Transverse colon (tissue), 4 donors: ENCODE data around the gene ACAP3. TPM values are rescaled to one million over a fixed set of nuclear protein-coding genes. Genes with fewer than 3 reads are reported as not detected.

Experiments used
- DNase-seq: peaks from one replicate; pipeline ENCODE4 v3.0.0-alpha.2; 2019
- H3K27ac ChIP-seq, 4 donors: fragments of 200-600 bp; sonication (generic); 2 replicates each; pipeline ENCODE4 v1.5.1; 2016 to 2018; ENCODE audit warnings: inconsistent platforms in 4 of 4
- H3K27me3 ChIP-seq: fragments of 200-600 bp; sonication (generic); 2 replicates; pipeline ENCODE4 v1.5.1; 2017; ENCODE audit warnings: inconsistent platforms
- H3K36me3 ChIP-seq, 4 donors: fragments of 200-600 bp; sonication (generic); 2 replicates each; pipeline ENCODE4 v1.5.1; 2017 to 2019; ENCODE audit warnings: inconsistent platforms in 4 of 4
- H3K4me1 ChIP-seq, 4 donors: fragments of 200-600 bp; sonication (generic); 2 replicates each; pipeline ENCODE4 v1.5.1; 2017 to 2020; ENCODE audit warnings: inconsistent platforms in 4 of 4
- H3K4me3 ChIP-seq, 4 donors: fragments of 200-600 bp; sonication (generic); 1 replicate in 1 of 4; 2 replicates in 3 of 4; pipeline versions ENCODE4 v1.5.1 to v1.6.1; 2017 to 2019; ENCODE audit warnings: inconsistent platforms in 4 of 4
- H3K9me3 ChIP-seq, 2 donors: fragments of 200-600 bp; sonication (generic); 2 replicates each; pipeline ENCODE4 v1.5.1; 2017 to 2019; ENCODE audit warnings: inconsistent platforms in 2 of 2
- CTCF ChIP-seq, 5 experiments: fragments of 200-600 bp in 3 of 5; fragments of 450-650 bp in 2 of 5; sonication (generic) in 3 of 5; IDR thresholded peaks; 1 replicate in 2 of 5; 2 replicates in 3 of 5; pipeline ENCODE4 v1.5.1; 2016 to 2017; ENCODE audit warnings: antibody characterized with exemption in 5 of 5, inconsistent platforms in 3 of 5, mild to moderate bottlenecking in 2 of 5, moderate library complexity in 1 of 5
- EP300 ChIP-seq: sonication (generic); formaldehyde crosslinking; IDR thresholded peaks from one replicate; pipeline ENCODE4 v1.6.1; 2017; ENCODE audit warnings: antibody characterized with exemption, low read depth
- POLR2A ChIP-seq: fragments of 450-650 bp; IDR thresholded peaks from one replicate; pipeline ENCODE4 v1.6.1; 2016; ENCODE audit warnings: antibody characterized with exemption, mild to moderate bottlenecking, moderate library complexity
- POLR2AphosphoS5 ChIP-seq, 3 donors: sonication (generic); formaldehyde crosslinking; IDR thresholded peaks; one replicate each; pipeline ENCODE4 v1.6.1; 2016; ENCODE audit warnings: antibody characterized with exemption in 3 of 3
- WGBS, 2 donors: methylation state at CpG; one replicate each; pipeline ENCODE4 v1.1.5; 2018; ENCODE audit warnings: low coverage in 1 of 2; 5-methylcytosine and 5-hydroxymethylcytosine counted together
- in situ Hi-C, 4 donors: fragments of 200-750 bp; cut with MboI; loops; one replicate each; pipeline versions ENCODE4 v1.15.0 to v1.15.1; 2017; ENCODE audit warnings: low sequenced_read_pairs in 3 of 4, low pct_ligation_motif_present in 1 of 4, low pct_unique_long_range_greater_than_20kb in 1 of 4
- intact Hi-C: fragments of 100-400 bp; cut with DNase I; formaldehyde crosslinking; loops from one replicate; pipeline ENCODE4 v1.15.1; 2023; ENCODE audit warnings: low total_unique reads
- total RNA-seq, 4 donors: library from RNA; depleted of rRNA; stranded (reverse); fragments of >200 nt; gene quantifications; one replicate each; pipeline ENCODE4 v1.1.0, GENCODE V29; 2016

The ACAP3 gene
- total RNA-seq, 4 donors from 2014 or later: 52.4 to 190 (median 99.5) TPM

- Histone ChIP-seq H3K4me3 (no peak overlapping the region), H3K27ac (no peak overlapping the region), H3K36me3 (peaks cover 0 to 18% (median 8%) of the 10 kb centered on the region in 4 donors), H3K9me3 (no peaks in the 10 kb centered on the region), H3K4me1 (peaks cover 11 to 28% (median 23%) of the 10 kb centered on the region in 4 donors), H3K27me3 (no peaks in the 10 kb centered on the region)
- 88% methylated on average over 22 of the region's 22 CpGs; no CpG with 5 or more reads in 1 of the 2 donors for WGBS, 2 donors
- intact Hi-C loops (no loop called here), in situ Hi-C loops (no loop called here)
- TF ChIP-seq EP300 (no peak), POLR2AphosphoS5 (IDR thresholded peaks at IDR 0.05) (no peak)
- DNase-seq: no peak
Observed at GRCh38 chr1:1311107-1312104, 3.7 kb upstream of the ACAP3 start.

GRCh38 chr1:1310476-1311053 is 2.8 kb upstream of the ACAP3 start:
- Histone ChIP-seq H3K27me3 (no peaks in the 10 kb centered on the region), H3K4me1 (peaks cover 19 to 32% (median 30%) of the 10 kb centered on the region in 4 donors), H3K27ac (peak overlapping the region in 2 of 4 donors; percentile 96 to 97), H3K36me3 (peaks cover 0 to 18% (median 8%) of the 10 kb centered on the region in 4 donors), H3K9me3 (no peaks in the 10 kb centered on the region), H3K4me3 (no peak overlapping the region)
- WGBS, 2 donors: 82% methylated on average over 19 of the region's 21 CpGs; no CpG with 5 or more reads in 1 of the 2 donors
- no peak for DNase-seq
- intact Hi-C loops: no loop called here
- TF ChIP-seq EP300 (no peak), POLR2A (no peak), CTCF (IDR thresholded peaks at IDR 0.05) (no peak), POLR2AphosphoS5 (IDR thresholded peaks at IDR 0.05) (no peak)
- in situ Hi-C loops: no loop called here

- TF ChIP-seq EP300: no peak
- no peak for TF ChIP-seq POLR2A
- no peak for TF ChIP-seq POLR2AphosphoS5 (IDR thresholded peaks at IDR 0.05)
- TF ChIP-seq CTCF (IDR thresholded peaks at IDR 0.05): no peak
- Histone ChIP-seq H3K9me3 (no peaks in the 10 kb centered on the region), H3K4me3 (no peak overlapping the region), H3K4me1 (peaks cover 24 to 38% (median 36%) of the 10 kb centered on the region in 4 donors), H3K36me3 (peaks cover 0 to 18% (median 8%) of the 10 kb centered on the region in 4 donors), H3K27me3 (no peaks in the 10 kb centered on the region), H3K27ac (peak overlapping the region in 3 of 4 donors; percentile 96 to 97 (median 96))
- no peak for DNase-seq
- in situ Hi-C loops: no loop called here
- intact Hi-C loops: no loop called here
- 81% methylated on average over 3 of the region's 3 CpGs; no CpG with 5 or more reads in 1 of the 2 donors for WGBS, 2 donors
Observed at GRCh38 chr1:1310109-1310385, 2.3 kb upstream of the ACAP3 start.

- H3K4me1 ChIP-seq: peaks cover 27 to 43% (median 41%) of the 10 kb centered on the region in 4 donors
- H3K36me3 ChIP-seq: peaks cover 0 to 18% (median 8%) of the 10 kb centered on the region in 4 donors
- peak; percentile 57 for DNase-seq
- WGBS, 2 donors: 48% methylated on average over 11 of the region's 57 CpGs; no CpG with 5 or more reads in 1 of the 2 donors
- TF ChIP-seq EP300: no peak
- no peak for TF ChIP-seq POLR2A
- no peak for TF ChIP-seq CTCF (IDR thresholded peaks at IDR 0.05)
- no peak for TF ChIP-seq POLR2AphosphoS5 (IDR thresholded peaks at IDR 0.05)
- H3K27me3 ChIP-seq: no peaks in the 10 kb centered on the region
- H3K27ac ChIP-seq: peak overlapping the region; percentile 92 to 97 (median 96)
- in situ Hi-C loops: no loop called here
- no peaks in the 10 kb centered on the region for H3K9me3 ChIP-seq
- intact Hi-C loops: no loop called here
- H3K4me3 ChIP-seq: peak overlapping the region; percentile 73 to 95 (median 88)
Observed at GRCh38 chr1:1309251-1310108, 1.8 kb upstream of the ACAP3 start.
